HepG2 (cell line): Measurements from ENCODE around the gene SLC35F1. TPM values are rescaled to one million over a fixed set of nuclear protein-coding genes. Genes with fewer than 3 reads are reported as not detected.

ENCODE experiments used
- CEBPG ChIP-seq: IDR thresholded peaks from 2 replicates; pipeline ENCODE4 v1.6.1; 2016
- FOSL1 ChIP-seq: sonication (generic); formaldehyde crosslinking; IDR thresholded peaks from 2 replicates; pipeline ENCODE4 v1.9.0; 2021; ENCODE audit warnings: missing genetic modification reagents, borderline replicate concordance
- HOXA5 ChIP-seq: sonication (generic); formaldehyde crosslinking; IDR thresholded peaks from 2 replicates; pipeline ENCODE4 v1.4.0; 2020; ENCODE audit warnings: missing genetic modification reagents
- JARID2 ChIP-seq: sonication (generic); formaldehyde crosslinking; IDR thresholded peaks from 2 replicates; pipeline ENCODE4 v1.8.1; 2023; ENCODE audit warnings: missing genetic modification reagents, inconsistent platforms; ENCODE audit not compliant: insufficient replicate concordance
- KDM1A ChIP-seq: IDR thresholded peaks from 2 replicates; pipeline ENCODE4 v1.6.1; 2016; ENCODE audit warnings: missing compliant biosample characterization
- MIER2 ChIP-seq: IDR thresholded peaks from 2 replicates; pipeline ENCODE4 v1.6.1; 2016; ENCODE audit warnings: missing biosample characterization, missing genetic modification reagents
- NONO ChIP-seq, 2 experiments: fragments of 450-650 bp in 1 of 2; sonication (generic) in 1 of 2; formaldehyde crosslinking in 1 of 2; IDR thresholded peaks in 1 of 2; conservative IDR thresholded peaks in 1 of 2; 2 replicates each; pipeline versions ENCODE4 v1.6.1 to v1.8.0; 2017 to 2022; ENCODE audit warnings: mild to moderate bottlenecking in 1 of 2, missing genetic modification reagents in 1 of 2, moderate library complexity in 1 of 2
- PAX8 ChIP-seq: sonication (generic); formaldehyde crosslinking; IDR thresholded peaks from 2 replicates; pipeline ENCODE4 v1.8.0; 2022; ENCODE audit warnings: mild to moderate bottlenecking, missing genetic modification reagents, borderline replicate concordance
- PHF20 ChIP-seq: sonication (generic); formaldehyde crosslinking; IDR thresholded peaks from 2 replicates; pipeline ENCODE4 v1.5.0; 2020; ENCODE audit warnings: mild to moderate bottlenecking, missing genetic modification reagents
- PITX1 ChIP-seq: sonication (generic); formaldehyde crosslinking; IDR thresholded peaks from 2 replicates; pipeline ENCODE4 v1.5.1; 2020; ENCODE audit warnings: mild to moderate bottlenecking, missing genetic modification reagents
- PRPF4 ChIP-seq: fragments of 200-400 bp; formaldehyde crosslinking; IDR thresholded peaks from 2 replicates; pipeline ENCODE4 v1.6.1; 2016; ENCODE audit warnings: low read length, low read depth; ENCODE audit not compliant: poor library complexity, severe bottlenecking
- PTBP1 ChIP-seq: fragments of 200-400 bp; formaldehyde crosslinking; IDR thresholded peaks from 2 replicates; pipeline ENCODE4 v1.6.1; 2018; ENCODE audit warnings: low read length, low read depth; ENCODE audit not compliant: poor library complexity, severe bottlenecking
- SOX13 ChIP-seq, 3 experiments: fragments of 450-650 bp in 1 of 3; sonication (generic) in 1 of 3; formaldehyde crosslinking in 1 of 3; IDR thresholded peaks in 2 of 3; conservative IDR thresholded peaks in 1 of 3; 2 replicates each; pipeline versions ENCODE4 v1.5.0 to v1.6.1; 2016 to 2020; ENCODE audit warnings: antibody characterized with exemption in 1 of 3, mild to moderate bottlenecking in 1 of 3, missing compliant biosample characterization in 1 of 3, missing genetic modification reagents in 1 of 3, moderate library complexity in 1 of 3
- ZEB1 ChIP-seq: IDR thresholded peaks from 2 replicates; pipeline ENCODE4 v1.6.1; 2012; ENCODE audit warnings: mild to moderate bottlenecking, low read depth, inconsistent platforms; ENCODE audit not compliant: insufficient replicate concordance
- ZNF101 ChIP-seq: sonication (generic); formaldehyde crosslinking; IDR thresholded peaks from 2 replicates; pipeline ENCODE4 v1.4.0; 2020; ENCODE audit warnings: mild to moderate bottlenecking, low read depth, missing genetic modification reagents, borderline replicate concordance
- ZNF264 ChIP-seq: sonication (generic); formaldehyde crosslinking; IDR thresholded peaks from 2 replicates; pipeline ENCODE4 v1.4.0; 2020; ENCODE audit warnings: missing genetic modification reagents
- ZNF572 ChIP-seq: sonication (generic); formaldehyde crosslinking; IDR thresholded peaks from 2 replicates; pipeline ENCODE4 v1.5.1; 2020; ENCODE audit warnings: mild to moderate bottlenecking, missing genetic modification reagents
- ZNF713 ChIP-seq: sonication (generic); formaldehyde crosslinking; IDR thresholded peaks from 2 replicates; pipeline ENCODE4 v1.4.0; 2020; ENCODE audit warnings: mild to moderate bottlenecking, missing genetic modification reagents
- ZSCAN12 ChIP-seq: sonication (generic); formaldehyde crosslinking; IDR thresholded peaks from 2 replicates; pipeline ENCODE4 v1.9.0; 2021; ENCODE audit warnings: mild to moderate bottlenecking, missing genetic modification reagents
- ZZZ3 ChIP-seq: sonication (generic); formaldehyde crosslinking; IDR thresholded peaks from 2 replicates; pipeline ENCODE4 v1.4.0; 2020; ENCODE audit warnings: missing genetic modification reagents, mild to moderate bottlenecking, borderline replicate concordance
- polyA plus RNA-seq, 8 experiments: library from polyadenylated mRNA; depleted of rRNA in 3 of 8; stranded (reverse) in 7 of 8; unstranded in 1 of 8; fragments of >200 nt; fragmentation: Illumina TruSeq in 4 of 8; extraction: Trizol in 4 of 8; gene quantifications; 2 replicates each; pipeline versions ENCODE4 v1.2.1 to v1.2.3, GENCODE V29; 2011 to 2016; ENCODE audit warnings: low read depth in 4 of 8, missing spikeins in 1 of 8, mixed read lengths in 1 of 8; ENCODE audit not compliant: insufficient read depth in 1 of 8
- total RNA-seq, 5 experiments: library from RNA; depleted of rRNA; stranded (reverse); fragments of >200 nt; fragmentation: Illumina TruSeq; extraction: Trizol; gene quantifications; 2 replicates each; pipeline ENCODE4 v1.2.3, GENCODE V29; 2016; ENCODE audit warnings: low read depth in 1 of 5
- TF ChIP-seq, protein P1 (sequence below): sonication (generic); formaldehyde crosslinking; IDR thresholded peaks from 2 replicates; pipeline ENCODE4 v1.5.0; 2020; ENCODE audit warnings: mild to moderate bottlenecking, missing genetic modification reagents, moderate library complexity
- TF ChIP-seq, protein P2 (sequence below): sonication (generic); formaldehyde crosslinking; IDR thresholded peaks from 2 replicates; pipeline ENCODE4 v1.4.0; 2020; ENCODE audit warnings: mild to moderate bottlenecking, missing genetic modification reagents
- TF ChIP-seq, protein P3 (sequence below): IDR thresholded peaks from 2 replicates; pipeline ENCODE4 v1.6.1; 2016; ENCODE audit warnings: low read depth, borderline replicate concordance
- TF ChIP-seq, protein P4 (sequence below): sonication (generic); formaldehyde crosslinking; IDR thresholded peaks from 2 replicates; pipeline ENCODE4 v1.4.0; 2020; ENCODE audit warnings: missing genetic modification reagents

The SLC35F1 gene
- total and polyA plus RNA-seq, 2 of the 13 experiments (the other 11 are each of a cell fraction or from before 2014, with no cell fraction given), result 0.01 TPM; not detected in 1

DNA sequence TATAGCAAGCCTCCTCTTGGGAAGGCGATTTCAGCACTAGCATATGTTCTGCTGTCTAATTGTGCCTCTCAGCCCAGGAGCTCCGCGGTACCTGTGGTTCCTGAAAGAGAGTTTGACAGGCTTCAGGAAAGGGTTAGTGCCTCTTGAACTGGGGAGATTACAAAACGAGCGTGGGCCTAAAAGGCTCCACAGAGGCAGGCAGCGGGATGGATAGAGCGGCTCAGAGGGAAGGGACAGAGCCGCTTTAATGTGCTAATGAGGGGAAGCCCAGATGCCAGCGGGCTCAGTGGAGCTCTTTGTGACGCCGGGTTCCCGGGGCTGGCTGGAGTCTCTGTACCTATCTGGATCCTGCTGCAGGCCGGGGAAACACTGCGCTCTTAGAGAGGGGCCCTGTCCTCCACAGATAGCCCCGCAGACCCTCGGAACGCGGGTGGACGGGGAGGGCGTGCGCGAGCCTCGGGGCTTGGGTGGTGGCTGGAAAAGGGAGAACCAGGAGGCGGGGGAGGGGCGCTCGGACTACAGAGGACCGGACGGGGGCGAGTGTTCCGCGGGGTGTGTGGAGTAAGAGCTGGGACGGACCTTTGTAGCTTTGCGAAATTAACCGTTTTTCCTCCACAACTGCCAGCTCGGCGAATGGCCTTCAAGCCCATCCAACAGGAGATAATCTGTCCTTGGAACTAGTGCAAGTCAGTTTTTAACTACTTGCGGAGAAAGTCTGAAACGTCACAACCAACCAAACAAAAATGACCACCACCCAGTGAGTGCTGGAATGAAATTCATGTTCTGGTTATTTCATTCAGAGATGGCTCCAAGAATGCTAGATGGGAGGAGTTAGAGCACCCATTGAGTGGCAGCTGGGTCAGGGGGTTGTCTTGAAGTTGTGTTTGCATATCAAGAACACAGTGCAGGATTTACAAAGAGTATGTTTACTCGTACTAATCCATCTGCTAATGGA, 13.0 kb downstream of the SLC35F1 start (continued):
- TF ChIP-seq, protein P1, sequence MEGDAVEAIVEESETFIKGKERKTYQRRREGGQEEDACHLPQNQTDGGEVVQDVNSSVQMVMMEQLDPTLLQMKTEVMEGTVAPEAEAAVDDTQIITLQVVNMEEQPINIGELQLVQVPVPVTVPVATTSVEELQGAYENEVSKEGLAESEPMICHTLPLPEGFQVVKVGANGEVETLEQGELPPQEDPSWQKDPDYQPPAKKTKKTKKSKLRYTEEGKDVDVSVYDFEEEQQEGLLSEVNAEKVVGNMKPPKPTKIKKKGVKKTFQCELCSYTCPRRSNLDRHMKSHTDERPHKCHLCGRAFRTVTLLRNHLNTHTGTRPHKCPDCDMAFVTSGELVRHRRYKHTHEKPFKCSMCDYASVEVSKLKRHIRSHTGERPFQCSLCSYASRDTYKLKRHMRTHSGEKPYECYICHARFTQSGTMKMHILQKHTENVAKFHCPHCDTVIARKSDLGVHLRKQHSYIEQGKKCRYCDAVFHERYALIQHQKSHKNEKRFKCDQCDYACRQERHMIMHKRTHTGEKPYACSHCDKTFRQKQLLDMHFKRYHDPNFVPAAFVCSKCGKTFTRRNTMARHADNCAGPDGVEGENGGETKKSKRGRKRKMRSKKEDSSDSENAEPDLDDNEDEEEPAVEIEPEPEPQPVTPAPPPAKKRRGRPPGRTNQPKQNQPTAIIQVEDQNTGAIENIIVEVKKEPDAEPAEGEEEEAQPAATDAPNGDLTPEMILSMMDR (CRISPR knock-in tag), result 0 out of 2 replicates have a peak, but pooled peaks have one; percentile 13
- TF ChIP-seq PITX1 (CRISPR knock-in tag) (peak; percentile 55; the same call in 1 of the 2 replicates), PAX8 (CRISPR knock-in tag) (no peak), ZZZ3 (CRISPR knock-in tag) (no peak), NONO (IDR thresholded peaks at IDR 0.05) (no peak), NONO (CRISPR knock-in tag; conservative IDR thresholded peaks at IDR 0.05) (no peak), ZNF713 (CRISPR knock-in tag) (no peak), ZNF101 (CRISPR knock-in tag) (no peak), FOSL1 (CRISPR knock-in tag) (no peak), MIER2 (CRISPR knock-in tag) (no peak), ZNF572 (CRISPR knock-in tag) (no peak), PHF20 (CRISPR knock-in tag) (no peak), CEBPG (CRISPR knock-in tag) (0 out of 2 replicates have a peak, but pooled peaks have one; percentile 37), ZSCAN12 (no peak), HOXA5 (CRISPR knock-in tag) (0 out of 2 replicates have a peak, but pooled peaks have one; percentile 33), ZNF264 (CRISPR knock-in tag) (no peak), KDM1A (no peak), PTBP1 (no peak), JARID2 (no peak), ZEB1 (no peak), PRPF4 (no peak), SOX13 (IDR thresholded peaks at IDR 0.05) (no peak), SOX13 (CRISPR knock-in tag; conservative IDR thresholded peaks at IDR 0.05 in 1 of 2, IDR thresholded peaks at IDR 0.05 in 1 of 2) (peak in 1 of 2 experiments; percentile 17; a peak in 1 of 4 replicates)
- TF ChIP-seq, protein P2, sequence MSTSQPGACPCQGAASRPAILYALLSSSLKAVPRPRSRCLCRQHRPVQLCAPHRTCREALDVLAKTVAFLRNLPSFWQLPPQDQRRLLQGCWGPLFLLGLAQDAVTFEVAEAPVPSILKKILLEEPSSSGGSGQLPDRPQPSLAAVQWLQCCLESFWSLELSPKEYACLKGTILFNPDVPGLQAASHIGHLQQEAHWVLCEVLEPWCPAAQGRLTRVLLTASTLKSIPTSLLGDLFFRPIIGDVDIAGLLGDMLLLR (CRISPR knock-in tag), result no peak
- TF ChIP-seq, protein P3, sequence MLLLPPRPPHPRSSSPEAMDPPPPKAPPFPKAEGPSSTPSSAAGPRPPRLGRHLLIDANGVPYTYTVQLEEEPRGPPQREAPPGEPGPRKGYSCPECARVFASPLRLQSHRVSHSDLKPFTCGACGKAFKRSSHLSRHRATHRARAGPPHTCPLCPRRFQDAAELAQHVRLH (CRISPR knock-in tag), result no peak
- TF ChIP-seq, protein P4, sequence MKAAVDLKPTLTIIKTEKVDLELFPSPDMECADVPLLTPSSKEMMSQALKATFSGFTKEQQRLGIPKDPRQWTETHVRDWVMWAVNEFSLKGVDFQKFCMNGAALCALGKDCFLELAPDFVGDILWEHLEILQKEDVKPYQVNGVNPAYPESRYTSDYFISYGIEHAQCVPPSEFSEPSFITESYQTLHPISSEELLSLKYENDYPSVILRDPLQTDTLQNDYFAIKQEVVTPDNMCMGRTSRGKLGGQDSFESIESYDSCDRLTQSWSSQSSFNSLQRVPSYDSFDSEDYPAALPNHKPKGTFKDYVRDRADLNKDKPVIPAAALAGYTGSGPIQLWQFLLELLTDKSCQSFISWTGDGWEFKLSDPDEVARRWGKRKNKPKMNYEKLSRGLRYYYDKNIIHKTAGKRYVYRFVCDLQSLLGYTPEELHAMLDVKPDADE (CRISPR knock-in tag), result no peak
